Measurements from ENCODE around the gene B2M.
"Not testable (repeated sequence)": the region's sequence is repeated elsewhere in the genome, so short reads cannot be mapped to it uniquely, and the experiment has no call there.

The B2M gene

GRCh38 chr15:44720460-44721176 is 9.3 kb downstream of the B2M start:
- no peak for DNase-seq (ENCODE audit: low read depth in 3 of 3, low spot score in 1 of 3)

GRCh38 chr15:44722011-44722410 is 10.7 kb downstream of the B2M start:
- DNase-seq (ENCODE audit: low read depth in 3 of 3, low spot score in 1 of 3), result no peak

GRCh38 chr15:44726136-44726535 is 14.8 kb downstream of the B2M start:
- DNase-seq (ENCODE audit: low read depth in 3 of 3, low spot score in 1 of 3), result no peak

- peak in 2 of 3 donors; percentile 60 to 62 for DNase-seq (ENCODE audit: low read depth in 3 of 3, low spot score in 1 of 3)
Measured at GRCh38 chr15:44726568-44727484, 15.5 kb downstream of the B2M start.

GRCh38 chr15:44727485-44728231 is 16.3 kb downstream of the B2M start:
- DNase-seq (ENCODE audit: low read depth in 3 of 3, low spot score in 1 of 3), result no peak

GRCh38 chr15:44728232-44728575 is 16.9 kb downstream of the B2M start:
- not testable (repeated sequence) for DNase-seq (ENCODE audit: low read depth in 3 of 3, low spot score in 1 of 3)

- peak; percentile 85 to 93 (median 88) for DNase-seq (ENCODE audit: low read depth in 3 of 3, low spot score in 1 of 3)
Measured at GRCh38 chr15:44728576-44729407, 17.5 kb downstream of the B2M start.

- DNase-seq (ENCODE audit: low read depth in 3 of 3, low spot score in 1 of 3), result no peak
Measured at GRCh38 chr15:44729408-44730127, 18.3 kb downstream of the B2M start.

- no peak for DNase-seq (ENCODE audit: low read depth in 3 of 3, low spot score in 1 of 3)
Measured at GRCh38 chr15:44734839-44735481, 23.6 kb downstream of the B2M start.

- no peak for DNase-seq (ENCODE audit: low read depth in 3 of 3, low spot score in 1 of 3)
Measured at GRCh38 chr15:44735482-44736180, 24.3 kb downstream of the B2M start.

GRCh38 chr15:44736181-44736765 is 25.0 kb downstream of the B2M start, which contains the start of gene TRIM69:
TRIM69 (plus strand) TSS chr15:44736528; CDS start chr15:44736705, 177 bp downstream.
- no peak for DNase-seq (ENCODE audit: low read depth in 3 of 3, low spot score in 1 of 3)

GRCh38 chr15:44738340-44738984 is 27.1 kb downstream of the B2M start:
- no peak for DNase-seq (ENCODE audit: low read depth in 3 of 3, low spot score in 1 of 3)

GRCh38 chr15:44739222-44739847 is 28.0 kb downstream of the B2M start:
- not testable (repeated sequence) for DNase-seq (ENCODE audit: low read depth in 3 of 3, low spot score in 1 of 3)

GRCh38 chr15:44743454-44743853 is 32.1 kb downstream of the B2M start:
- DNase-seq (ENCODE audit: low read depth in 3 of 3, low spot score in 1 of 3), result not testable (repeated sequence)

GRCh38 chr15:44753345-44753744 is 42.0 kb downstream of the B2M start:
- DNase-seq (ENCODE audit: low read depth in 3 of 3, low spot score in 1 of 3), result no peak

- no peak for DNase-seq (ENCODE audit: low read depth in 3 of 3, low spot score in 1 of 3)
Measured at GRCh38 chr15:44763187-44763586, 51.9 kb downstream of the B2M start.

- no peak for DNase-seq (ENCODE audit: low read depth in 3 of 3, low spot score in 1 of 3)
Measured at GRCh38 chr15:44763848-44764247, 52.5 kb downstream of the B2M start.

All from stimulated activated CD4-positive, alpha-beta T cell treated with anti-CD3 and anti-CD28 coated beads, TNF-alpha, amount 100 ng/mL, for 1 hour (primary cell).